Measurements from ENCODE around the gene EXD2. TPM values are rescaled to one million over a fixed set of nuclear protein-coding genes. Genes with fewer than 3 reads are reported as not detected.
"Not testable (repeated sequence)": the region's sequence is repeated elsewhere in the genome, so short reads cannot be mapped to it uniquely, and the experiment has no call there.

Gene EXD2
- total and polyA plus RNA-seq, 7 experiments from 2014 or later: 3.7 to 17.2 (median 10.6) TPM

DNA sequence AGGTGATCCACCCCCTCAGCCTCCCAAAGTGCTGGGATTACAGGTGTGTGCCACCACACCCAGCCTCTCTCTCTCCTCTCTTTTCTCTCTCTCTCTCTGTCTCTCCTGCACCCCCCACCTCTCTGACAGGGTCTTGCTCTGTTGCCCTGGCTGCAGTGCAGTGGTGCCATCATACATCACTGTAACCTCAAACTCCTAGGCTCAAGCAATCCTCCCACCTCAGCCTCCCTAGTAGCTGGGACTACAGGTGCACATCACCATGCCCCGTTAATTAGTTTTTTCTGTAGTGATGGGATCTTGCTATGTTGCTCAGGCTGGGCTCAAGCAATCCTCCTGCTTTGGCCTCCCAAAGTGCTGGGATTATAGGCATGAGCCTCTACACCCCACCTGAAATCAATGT, 8.7 kb upstream of the EXD2 start:
- H3K27me3 ChIP-seq (ENCODE audit: control insufficient read depth in 2 of 2, insufficient read depth in 2 of 2, low read length in 2 of 2); DNase-seq; H3K27ac Mint-ChIP-seq; H3K4me1 ChIP-seq (ENCODE audit: control insufficient read depth in 2 of 2, insufficient read depth in 2 of 2, low read length in 2 of 2); H3K9me3 Mint-ChIP-seq; H3K4me3 ChIP-seq (ENCODE audit: low read length); H3K9me3 ChIP-seq (ENCODE audit: control insufficient read depth in 2 of 3, low read length in 3 of 3); H3K27ac ChIP-seq (ENCODE audit: low read depth, low read length); intact Hi-C loops (cut with micrococcal nuclease); H3K36me3 Mint-ChIP-seq; POLR2A ChIA-PET; CTCF ChIA-PET; H3K4me3 Mint-ChIP-seq; H3K4me1 Mint-ChIP-seq; ATAC-seq; H3K36me3 ChIP-seq (ENCODE audit: control insufficient read depth in 2 of 3, insufficient read depth in 3 of 3, low read length in 3 of 3): not testable (repeated sequence)
- peaks cover 0 to 16% (median 0%) of the 10 kb centered on the region in 5 donors for H3K27me3 Mint-ChIP-seq

DNA sequence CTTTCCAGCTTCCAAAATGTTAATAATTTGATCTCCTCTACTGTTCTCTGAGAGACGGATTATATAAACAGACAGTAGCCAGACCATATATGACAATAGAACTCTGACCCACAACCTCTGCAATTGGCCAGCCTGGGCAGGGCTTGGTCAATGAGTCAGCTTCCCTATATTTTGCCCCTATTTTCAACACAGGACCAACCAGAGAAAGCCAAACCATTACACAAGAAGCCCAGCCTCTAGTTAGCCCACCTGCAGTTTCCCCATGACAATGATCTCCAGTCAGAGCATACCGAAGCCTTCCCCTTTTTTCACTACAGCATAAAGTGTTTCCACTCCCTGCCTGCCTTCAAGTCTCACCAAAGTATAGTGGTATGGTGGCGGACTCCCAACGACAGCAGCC, 7.6 kb upstream of the EXD2 start:
- Histone ChIP-seq H3K4me1 (ENCODE audit: control insufficient read depth in 2 of 2, insufficient read depth in 2 of 2, low read length in 2 of 2) (no peaks in the 10 kb centered on the region), H3K27me3 (ENCODE audit: control insufficient read depth in 2 of 2, insufficient read depth in 2 of 2, low read length in 2 of 2) (no peaks in the 10 kb centered on the region), H3K4me3 (ENCODE audit: low read length) (no peak overlapping the region), H3K27ac (ENCODE audit: low read depth, low read length) (no peak overlapping the region), H3K36me3 (ENCODE audit: control insufficient read depth in 2 of 3, insufficient read depth in 3 of 3, low read length in 3 of 3) (no peaks in the 10 kb centered on the region), H3K9me3 (ENCODE audit: control insufficient read depth in 2 of 3, low read length in 3 of 3) (no peaks in the 10 kb centered on the region)
- H3K4me1 Mint-ChIP-seq: no peaks in the 10 kb centered on the region
- POLR2A ChIA-PET: interaction anchor here (0.6 kb wide), 1 partner anchor 15 kb away, joined by 3 read pairs; no protein-coding TSS in a partner anchor
- no peak overlapping the region for H3K4me3 Mint-ChIP-seq
- intact Hi-C loops (cut with micrococcal nuclease): no loop called here
- CTCF ChIA-PET: no interaction called here
- DNase-seq (no peak), ATAC-seq (peak; percentile 41)
- peak overlapping the region in 1 of 9 donors; percentile 51 for H3K27ac Mint-ChIP-seq
- H3K9me3 Mint-ChIP-seq: peaks cover 0 to 3% (median 0%) of the 10 kb centered on the region in 11 donors
- H3K36me3 Mint-ChIP-seq: no peaks in the 10 kb centered on the region
- H3K27me3 Mint-ChIP-seq: peaks cover 0 to 20% (median 0%) of the 10 kb centered on the region in 5 donors

DNA sequence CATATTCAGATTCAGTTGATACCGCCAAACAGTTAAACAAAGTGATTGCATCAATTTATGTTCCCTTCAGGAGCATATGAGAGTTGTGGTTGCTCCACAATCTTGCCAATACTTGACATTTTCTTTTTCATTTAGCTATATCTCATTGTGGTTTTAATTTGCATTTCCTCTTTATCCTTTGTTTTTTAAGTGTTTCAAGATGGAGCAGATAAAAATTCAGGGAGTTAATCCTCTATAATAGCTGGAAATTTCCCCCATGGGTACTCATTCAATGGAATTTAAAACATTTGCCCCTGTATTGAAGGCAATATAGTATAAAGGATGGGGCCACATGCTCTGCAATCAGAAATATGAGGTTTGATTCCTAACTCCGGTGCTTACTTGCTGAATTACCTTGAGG, 1.1 kb upstream of the EXD2 start:
- intact Hi-C loops (cut with micrococcal nuclease): loop anchor here (2.0 to 5.0 kb wide), 4 partner anchors 61 to 1373 kb away; partner anchors contain the start of genes RAD51B (in 1 of the 2), ZFP36L1 (in 1 of the 2) and ZFYVE26 (in 1 of the 2)
- POLR2A ChIA-PET: interaction anchor here (0.6 to 3.8 kb wide), 2 partner anchors 23 to 38 kb away, joined by 4 to 37 read pairs; partner anchors contain the start of gene DCAF5

DNA sequence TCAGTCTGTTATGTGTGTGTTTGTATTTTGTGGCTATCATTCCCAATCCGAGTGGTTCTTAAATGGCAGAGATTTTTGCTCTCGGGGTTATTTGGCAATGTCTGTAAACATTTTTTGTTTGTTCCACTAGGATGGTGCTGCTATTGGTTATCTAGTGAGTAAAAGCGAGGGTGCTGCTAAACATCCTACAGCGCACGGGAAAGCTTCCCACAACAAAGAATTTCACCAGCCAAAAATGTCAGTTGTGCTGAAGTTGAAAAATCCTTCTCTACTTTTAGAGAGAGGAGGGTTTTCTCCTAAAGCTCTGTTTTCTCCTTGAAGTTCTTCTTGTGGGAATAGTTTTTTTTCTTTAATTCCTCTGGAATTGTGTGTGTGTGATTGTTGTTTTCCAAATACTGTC, 2.4 kb downstream of the EXD2 start:
- Mint-ChIP-seq H3K9me3 (no peaks in the 10 kb centered on the region), H3K27ac (peak overlapping the region in 7 of 9 donors; percentile 7 to 84 (median 36)), H3K27me3 (peaks cover 0 to 5% (median 0%) of the 10 kb centered on the region in 5 donors), H3K4me3 (peak overlapping the region in 8 of 10 donors; percentile 18 to 94 (median 58)), H3K4me1 (peaks cover 16 to 48% (median 38%) of the 10 kb centered on the region in 7 donors), H3K36me3 (peaks cover 0 to 3% (median 0%) of the 10 kb centered on the region in 5 donors)
- DNase-seq (peak in 7 of 9 donors; percentile 4 to 37 (median 22)), ATAC-seq (no peak)
- POLR2A ChIA-PET: no interaction called here
- CTCF ChIA-PET: interaction anchor here (1.1 kb wide), 1 partner anchor 38 kb away, joined by 8 read pairs; no protein-coding TSS in a partner anchor
- H3K9me3 ChIP-seq (ENCODE audit: control insufficient read depth in 2 of 3, low read length in 3 of 3): no peaks in the 10 kb centered on the region
- peaks cover 0 to 6% of the 10 kb centered on the region in 2 donors for H3K4me1 ChIP-seq (ENCODE audit: control insufficient read depth in 2 of 2, insufficient read depth in 2 of 2, low read length in 2 of 2)
- intact Hi-C loops (cut with micrococcal nuclease): loop anchor here in 1 of 2 donors (5.0 kb wide), 2 partner anchors 401 to 1376 kb away; partner anchors contain the start of genes RAD51B, ZFP36L1 and ZFYVE26
- no peaks in the 10 kb centered on the region for H3K27me3 ChIP-seq (ENCODE audit: control insufficient read depth in 2 of 2, insufficient read depth in 2 of 2, low read length in 2 of 2)
- no peak overlapping the region for H3K4me3 ChIP-seq (ENCODE audit: low read length)
- no peaks in the 10 kb centered on the region for H3K36me3 ChIP-seq (ENCODE audit: control insufficient read depth in 2 of 3, insufficient read depth in 3 of 3, low read length in 3 of 3)
- H3K27ac ChIP-seq (ENCODE audit: low read depth, low read length): no peak overlapping the region

More for the DNA sequence above, 1.1 kb upstream of the EXD2 start:
- DNase-seq (no peak), ATAC-seq (no peak)
- Histone ChIP-seq H3K27me3 (ENCODE audit: control insufficient read depth in 2 of 2, insufficient read depth in 2 of 2, low read length in 2 of 2) (no peaks in the 10 kb centered on the region), H3K36me3 (ENCODE audit: control insufficient read depth in 2 of 3, insufficient read depth in 3 of 3, low read length in 3 of 3) (no peaks in the 10 kb centered on the region), H3K4me1 (ENCODE audit: control insufficient read depth in 2 of 2, insufficient read depth in 2 of 2, low read length in 2 of 2) (peaks cover 0 to 6% of the 10 kb centered on the region in 2 donors), H3K4me3 (ENCODE audit: low read length) (no peak overlapping the region), H3K9me3 (ENCODE audit: control insufficient read depth in 2 of 3, low read length in 3 of 3) (no peaks in the 10 kb centered on the region), H3K27ac (ENCODE audit: low read depth, low read length) (no peak overlapping the region)
- Mint-ChIP-seq H3K9me3 (no peaks in the 10 kb centered on the region), H3K36me3 (peaks cover 0 to 3% (median 0%) of the 10 kb centered on the region in 5 donors), H3K4me3 (peak overlapping the region in 5 of 10 donors; percentile 49 to 96 (median 94)), H3K27ac (peak overlapping the region in 2 of 9 donors; percentile 80 to 88), H3K4me1 (peaks cover 16 to 42% (median 34%) of the 10 kb centered on the region in 7 donors), H3K27me3 (peaks cover 0 to 14% (median 0%) of the 10 kb centered on the region in 5 donors)
- CTCF ChIA-PET: no interaction called here

DNA sequence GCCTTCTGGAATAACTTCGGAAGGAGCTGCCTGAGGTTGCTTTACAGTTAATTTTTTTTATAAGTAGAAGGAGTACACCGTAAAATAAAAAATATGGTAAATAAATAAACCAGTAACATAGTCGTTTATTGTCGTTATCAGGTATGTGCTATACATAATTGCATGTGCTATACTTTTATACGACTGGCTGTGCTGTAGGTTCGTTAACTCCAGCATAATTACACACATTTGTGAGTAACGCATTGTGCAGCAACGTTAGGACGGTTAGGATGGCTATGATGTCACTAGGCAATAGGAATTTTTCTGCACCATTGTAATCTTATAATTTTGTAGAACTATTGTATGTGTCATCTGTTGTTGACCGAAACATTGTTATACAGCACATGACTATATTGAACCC, 8.5 kb downstream of the EXD2 start:
- H3K4me1 Mint-ChIP-seq: peaks cover 0 to 14% (median 0%) of the 10 kb centered on the region in 7 donors
- H3K36me3 Mint-ChIP-seq: peaks cover 0 to 3% (median 0%) of the 10 kb centered on the region in 5 donors
- H3K9me3 Mint-ChIP-seq: no peaks in the 10 kb centered on the region
- Histone ChIP-seq H3K27me3 (ENCODE audit: control insufficient read depth in 2 of 2, insufficient read depth in 2 of 2, low read length in 2 of 2) (no peaks in the 10 kb centered on the region), H3K9me3 (ENCODE audit: control insufficient read depth in 2 of 3, low read length in 3 of 3) (no peaks in the 10 kb centered on the region), H3K27ac (ENCODE audit: low read depth, low read length) (no peak overlapping the region), H3K36me3 (ENCODE audit: control insufficient read depth in 2 of 3, insufficient read depth in 3 of 3, low read length in 3 of 3) (no peaks in the 10 kb centered on the region), H3K4me3 (ENCODE audit: low read length) (no peak overlapping the region), H3K4me1 (ENCODE audit: control insufficient read depth in 2 of 2, insufficient read depth in 2 of 2, low read length in 2 of 2) (no peaks in the 10 kb centered on the region)
- no peaks in the 10 kb centered on the region for H3K27me3 Mint-ChIP-seq
- H3K27ac Mint-ChIP-seq: no peak overlapping the region
- ChIA-PET CTCF (interaction anchor here (0.9 to 1.2 kb wide), 2 partner anchors 48 to 69 kb away, joined by 3 read pairs; no protein-coding TSS in a partner anchor), POLR2A (interaction anchor here (1.2 kb wide), 1 partner anchor 9 kb away, joined by 4 read pairs; the partner anchor contains the start of gene EXD2)
- no peak for ATAC-seq
- H3K4me3 Mint-ChIP-seq: no peak overlapping the region
- DNase-seq: no peak
- intact Hi-C loops (cut with micrococcal nuclease): no loop called here

DNA sequence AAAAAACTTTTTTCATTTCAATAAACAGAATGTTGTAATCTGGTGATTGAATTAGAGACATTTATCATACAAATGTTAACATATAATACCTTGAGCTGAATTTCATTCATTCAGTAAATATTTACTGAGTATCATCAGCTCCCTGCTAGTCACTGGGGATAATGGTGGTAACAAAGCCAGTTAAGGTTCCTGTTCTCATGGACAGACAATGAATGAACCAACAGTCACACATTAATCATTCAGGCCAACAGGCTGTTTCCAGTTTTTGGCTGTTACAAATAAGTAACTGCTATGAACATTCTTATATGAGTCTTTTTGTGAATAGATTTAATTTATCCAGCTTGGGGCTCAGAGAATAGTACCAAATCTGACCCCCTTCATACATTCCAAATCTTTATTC, 13.5 kb downstream of the EXD2 start:
- POLR2A ChIA-PET: no interaction called here
- H3K4me3 Mint-ChIP-seq: no peak overlapping the region
- peak overlapping the region in 1 of 9 donors; percentile 2 for H3K27ac Mint-ChIP-seq

More for the DNA sequence above, 13.5 kb downstream of the EXD2 start:
- Mint-ChIP-seq H3K4me1 (peaks cover 0 to 6% (median 2%) of the 10 kb centered on the region in 7 donors), H3K36me3 (peaks cover 0 to 9% (median 0%) of the 10 kb centered on the region in 5 donors), H3K27me3 (no peaks in the 10 kb centered on the region), H3K9me3 (no peaks in the 10 kb centered on the region)
- CTCF ChIA-PET: interaction anchor here (0.5 to 1.3 kb wide), 2 partner anchors 75 to 92 kb away, joined by 3 to 4 read pairs; no protein-coding TSS in a partner anchor
- Histone ChIP-seq H3K4me3 (ENCODE audit: low read length) (no peak overlapping the region), H3K4me1 (ENCODE audit: control insufficient read depth in 2 of 2, insufficient read depth in 2 of 2, low read length in 2 of 2) (no peaks in the 10 kb centered on the region), H3K9me3 (ENCODE audit: control insufficient read depth in 2 of 3, low read length in 3 of 3) (no peaks in the 10 kb centered on the region), H3K27ac (ENCODE audit: low read depth, low read length) (no peak overlapping the region), H3K36me3 (ENCODE audit: control insufficient read depth in 2 of 3, insufficient read depth in 3 of 3, low read length in 3 of 3) (peaks cover 0 to 5% (median 0%) of the 10 kb centered on the region in 3 experiments), H3K27me3 (ENCODE audit: control insufficient read depth in 2 of 2, insufficient read depth in 2 of 2, low read length in 2 of 2) (no peaks in the 10 kb centered on the region)
- ATAC-seq (no peak), DNase-seq (no peak)
- intact Hi-C loops (cut with micrococcal nuclease): no loop called here

Data from naive thymus-derived CD4-positive, alpha-beta T cell (primary cell).